ENCODE measurements around the gene EXOC3L4. TPM values are rescaled to one million over a fixed set of nuclear protein-coding genes. Genes with fewer than 3 reads are reported as not detected.

EXOC3L4 gene
- total RNA-seq, 1 experiment from 2014 or later, result not detected

GRCh38 chr14:103070263-103070885 lies 24.2 kb upstream of the EXOC3L4 start:
- Mint-ChIP-seq H3K36me3 (ENCODE audit: insufficient read depth, unreplicated experiment) (peaks cover 9% of the 10 kb centered on the region), H3K27me3 (ENCODE audit: insufficient read depth, unreplicated experiment) (no peaks in the 10 kb centered on the region), H3K4me1 (ENCODE audit: insufficient read depth, unreplicated experiment) (peaks cover 19% of the 10 kb centered on the region), H3K27ac (ENCODE audit: low read depth, unreplicated experiment) (peak overlapping the region; percentile 76), H3K4me3 (ENCODE audit: unreplicated experiment) (no peak overlapping the region), H3K9me3 (ENCODE audit: unreplicated experiment) (no peaks in the 10 kb centered on the region)
- ChIA-PET CTCF (interaction anchor here (1.0 to 1.4 kb wide), 2 partner anchors 34 to 296 kb away, joined by 3 read pairs; no protein-coding TSS in a partner anchor), POLR2A (interaction anchor here (1.3 to 2.2 kb wide), 3 partner anchors 14 to 262 kb away, joined by 3 to 10 read pairs (median 4); partner anchors contain the start of gene CDC42BPB)
- TF ChIP-seq CTCF (IDR thresholded peaks at IDR 0.05; ENCODE audit: unreplicated experiment), result no peak
- intact Hi-C loops (cut with micrococcal nuclease), result loop anchor here (10.0 kb wide), 1 partner anchor 376 kb away; no protein-coding TSS in a partner anchor
- no peak for DNase-seq (ENCODE audit: unreplicated experiment)
- no TSS peak for BruUV-seq (replicated peaks)

DNA sequence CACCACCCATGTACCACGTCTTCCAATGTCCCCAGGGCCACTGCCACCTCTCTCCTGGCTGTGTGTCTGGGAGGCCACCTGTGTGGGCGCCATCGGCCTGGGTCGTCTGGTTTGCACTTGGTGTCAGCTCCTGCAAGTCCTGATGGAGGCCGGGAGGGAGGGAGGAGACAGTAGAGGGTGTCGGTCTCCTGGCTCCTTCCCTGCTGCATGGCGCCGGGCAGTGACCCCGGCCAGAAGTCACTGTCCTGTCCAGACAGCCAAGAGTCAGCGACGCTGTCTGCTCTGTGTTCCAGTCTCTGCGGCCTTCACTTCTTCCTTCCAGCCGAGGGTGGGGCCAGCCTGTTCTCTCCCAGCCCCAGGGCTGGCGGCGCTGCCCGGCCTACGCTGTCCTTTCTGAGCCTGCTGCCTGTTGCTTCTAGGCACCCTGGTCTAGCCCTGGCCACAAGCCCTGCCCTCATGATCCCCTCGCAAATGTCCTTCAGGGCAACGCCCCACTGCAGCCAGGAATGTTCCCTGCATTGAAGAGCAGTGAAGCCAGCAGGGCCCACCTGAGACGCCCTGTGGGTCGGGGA lies 23.5 kb upstream of the EXOC3L4 start:
- H3K27ac Mint-ChIP-seq (ENCODE audit: low read depth, unreplicated experiment), result peak overlapping the region; percentile 76
- peaks cover 19% of the 10 kb centered on the region for H3K4me1 Mint-ChIP-seq (ENCODE audit: insufficient read depth, unreplicated experiment)
- BruUV-seq (replicated peaks), result no TSS peak
- no peaks in the 10 kb centered on the region for H3K9me3 Mint-ChIP-seq (ENCODE audit: unreplicated experiment)
- H3K36me3 Mint-ChIP-seq (ENCODE audit: insufficient read depth, unreplicated experiment), result peaks cover 9% of the 10 kb centered on the region
- TF ChIP-seq CTCF (IDR thresholded peaks at IDR 0.05; ENCODE audit: unreplicated experiment), result no peak
- no peak overlapping the region for H3K4me3 Mint-ChIP-seq (ENCODE audit: unreplicated experiment)
- intact Hi-C loops (cut with micrococcal nuclease), result loop anchor here (10.0 kb wide), 1 partner anchor 376 kb away; no protein-coding TSS in a partner anchor
- ChIA-PET POLR2A (interaction anchor here (0.8 to 2.2 kb wide), 4 partner anchors 14 to 262 kb away, joined by 4 to 10 read pairs (median 4); partner anchors contain the start of gene CDC42BPB), CTCF (interaction anchor here (1.4 kb wide), 1 partner anchor 34 kb away, joined by 3 read pairs; no protein-coding TSS in a partner anchor)
- H3K27me3 Mint-ChIP-seq (ENCODE audit: insufficient read depth, unreplicated experiment), result no peaks in the 10 kb centered on the region
- peak; percentile 36 for DNase-seq (ENCODE audit: unreplicated experiment)

DNA sequence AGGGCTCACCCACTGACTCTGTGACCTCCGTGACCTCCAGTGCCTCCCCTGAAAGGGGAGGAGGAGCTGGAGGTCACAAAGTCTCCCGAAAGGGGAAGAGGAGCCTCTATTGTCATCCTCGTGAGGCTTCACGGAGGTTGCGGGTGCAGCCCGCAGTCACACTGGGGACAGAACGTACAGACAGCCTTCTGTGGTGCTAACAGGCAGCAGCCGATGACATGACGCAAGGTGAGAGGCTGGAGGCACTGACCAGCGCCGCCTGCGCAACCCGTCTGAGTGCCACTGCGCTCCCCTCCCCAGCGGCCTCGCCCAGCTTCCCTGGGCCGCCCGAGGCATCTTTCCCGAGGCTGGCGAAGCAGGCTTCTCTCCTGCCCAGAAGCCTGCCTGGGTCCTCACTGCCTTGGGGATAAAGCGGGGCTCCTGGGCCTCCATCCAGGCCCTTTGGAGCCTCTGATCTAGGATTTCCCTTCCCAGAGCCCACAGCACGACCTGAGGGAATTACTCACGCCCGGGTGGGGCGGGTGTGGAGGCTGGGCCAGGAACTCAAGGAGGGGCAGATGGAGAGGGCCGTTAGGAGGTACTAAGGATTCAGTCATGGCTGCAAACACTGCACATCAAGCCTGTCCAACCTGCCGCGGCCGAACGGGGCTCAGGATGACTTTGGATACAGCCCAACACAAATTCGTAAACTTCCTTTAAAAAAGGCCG lies 22.8 kb upstream of the EXOC3L4 start:
- ChIA-PET CTCF (interaction anchor here (0.7 to 1.4 kb wide), 2 partner anchors 33 to 85 kb away, joined by 3 read pairs; no protein-coding TSS in a partner anchor), POLR2A (interaction anchor here (0.8 to 2.2 kb wide), 4 partner anchors 15 to 261 kb away, joined by 4 to 10 read pairs (median 4); partner anchors contain the start of gene CDC42BPB)
- no peaks in the 10 kb centered on the region for H3K27me3 Mint-ChIP-seq (ENCODE audit: insufficient read depth, unreplicated experiment)
- intact Hi-C loops (cut with micrococcal nuclease), result loop anchor here (10.0 kb wide), 1 partner anchor 377 kb away; no protein-coding TSS in a partner anchor
- peaks cover 19% of the 10 kb centered on the region for H3K4me1 Mint-ChIP-seq (ENCODE audit: insufficient read depth, unreplicated experiment)
- H3K9me3 Mint-ChIP-seq (ENCODE audit: unreplicated experiment), result no peaks in the 10 kb centered on the region
- H3K4me3 Mint-ChIP-seq (ENCODE audit: unreplicated experiment), result no peak overlapping the region
- peaks cover 9% of the 10 kb centered on the region for H3K36me3 Mint-ChIP-seq (ENCODE audit: insufficient read depth, unreplicated experiment)
- peak; percentile 73 for DNase-seq (ENCODE audit: unreplicated experiment)
- peak overlapping the region; percentile 76 for H3K27ac Mint-ChIP-seq (ENCODE audit: low read depth, unreplicated experiment)
- BruUV-seq (replicated peaks), result no TSS peak
- TF ChIP-seq CTCF (IDR thresholded peaks at IDR 0.05; ENCODE audit: unreplicated experiment), result no peak
